ENCODE measurements around the gene NCF1.
"Not testable (repeated sequence)": the region's sequence is repeated elsewhere in the genome, so short reads cannot be mapped to it uniquely, and the experiment has no call there.

DNA sequence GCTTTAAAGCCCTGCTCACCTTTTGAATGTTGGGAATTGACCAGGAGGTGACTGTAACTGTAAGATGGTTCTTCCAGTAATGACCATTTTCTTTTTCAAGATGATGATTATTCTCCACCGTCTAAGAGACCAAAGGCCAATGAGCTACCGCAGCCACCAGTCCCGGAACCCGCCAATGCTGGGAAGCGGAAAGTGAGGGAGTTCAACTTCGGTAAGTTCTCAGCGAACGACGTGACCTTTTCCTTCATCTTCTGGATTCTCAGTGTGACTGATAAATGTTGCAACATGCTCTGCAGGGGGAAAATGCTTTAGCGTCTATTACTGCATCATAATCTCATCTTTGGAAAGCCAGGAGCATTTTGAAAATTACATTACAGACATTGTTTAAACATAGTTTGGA, 45.1 kb upstream of the NCF1 start:
- TF ChIP-seq CTCF (IDR thresholded peaks at IDR 0.05; ENCODE audit: low read depth, low read length, poor library complexity, severe bottlenecking); EZH2phosphoT487 (IDR thresholded peaks at IDR 0.05; ENCODE audit: borderline replicate concordance, low read length): not testable (repeated sequence)
